HG02870 (cell line): Measurements from ENCODE around the gene ANKLE2.
"Not testable (repeated sequence)": the region's sequence is repeated elsewhere in the genome, so short reads cannot be mapped to it uniquely, and the experiment has no call there.

Experiments
- ATAC-seq: cut with Tn5 transposase; IDR thresholded peaks from one replicate; pipeline ENCODE4 v1.9.1; 2021; ENCODE audit warnings: mild to moderate bottlenecking, moderate library complexity; ENCODE audit not compliant: unreplicated experiment

Gene ANKLE2

GRCh38 chr12:132777614-132778013, 16.0 kb upstream of the ANKLE2 start:
- ATAC-seq = no peak

GRCh38 chr12:132776816-132777568, 15.4 kb upstream of the ANKLE2 start:
- ATAC-seq = no peak

GRCh38 chr12:132776230-132776625, 14.6 kb upstream of the ANKLE2 start:
- ATAC-seq = not testable (repeated sequence)

- ATAC-seq = no peak
Observed at GRCh38 chr12:132775502-132776229, 14.0 kb upstream of the ANKLE2 start.

- no peak for ATAC-seq
Observed at GRCh38 chr12:132774646-132775275, 13.1 kb upstream of the ANKLE2 start.

GRCh38 chr12:132774159-132774558, 12.5 kb upstream of the ANKLE2 start:
- ATAC-seq = no peak

- no peak for ATAC-seq
Observed at GRCh38 chr12:132773077-132773955, 11.7 kb upstream of the ANKLE2 start.

- no peak for ATAC-seq
Observed at GRCh38 chr12:132772606-132773005, 11.0 kb upstream of the ANKLE2 start.

- ATAC-seq = no peak
Observed at GRCh38 chr12:132771126-132771838, 9.7 kb upstream of the ANKLE2 start.

- ATAC-seq = no peak
Observed at GRCh38 chr12:132766380-132767085, 4.9 kb upstream of the ANKLE2 start.

- ATAC-seq = no peak
Observed at GRCh38 chr12:132765361-132765760, 3.7 kb upstream of the ANKLE2 start.

- ATAC-seq = no peak
Observed at GRCh38 chr12:132764231-132764630, 2.6 kb upstream of the ANKLE2 start.

GRCh38 chr12:132761921-132762583, 420 bp upstream of the ANKLE2 start:
- ATAC-seq = peak; percentile 68

GRCh38 chr12:132759359-132759758, 2.3 kb downstream of the ANKLE2 start:
- ATAC-seq = no peak

- ATAC-seq = not testable (repeated sequence)
Observed at GRCh38 chr12:132758825-132759224, 2.8 kb downstream of the ANKLE2 start.

GRCh38 chr12:132754160-132754932, 7.3 kb downstream of the ANKLE2 start:
- ATAC-seq = no peak

GRCh38 chr12:132753670-132754069, 8.0 kb downstream of the ANKLE2 start:
- not testable (repeated sequence) for ATAC-seq

- ATAC-seq = no peak
Observed at GRCh38 chr12:132748319-132748718, 13.3 kb downstream of the ANKLE2 start.
